Endothelial cell of umbilical vein (primary cell): ENCODE data around the gene DHCR7. TPM values are rescaled to one million over a fixed set of nuclear protein-coding genes. Genes with fewer than 3 reads are reported as not detected.

Experiments used
- BruUV-seq: library from RNA; stranded (reverse); fragments of 400-500 nt; replicated peaks from 2 replicates; lab custom pipeline; 2021; lab: Mats Ljungman, UMichigan
- CTCF ChIA-PET: fragments of 300-600, 350-600 bp; sonication (Branson Sonifier 250); formaldehyde crosslinking; loops from one replicate; lab custom pipeline; 2021; ENCODE audit warnings: antibody characterized with exemption, inconsistent platforms; lab: Charles Lee
- POLR2A ChIA-PET: fragments of 300-600, 350-600 bp; sonication (Branson Sonifier 250); formaldehyde crosslinking; loops from one replicate; lab custom pipeline; 2021; ENCODE audit warnings: antibody characterized with exemption, inconsistent platforms; lab: Charles Lee
- DNase-seq: peaks from one replicate; pipeline ENCODE4 v3.0.0-alpha.2; 2011; ENCODE audit warnings: low read depth, low spot score
- FAIRE-seq: peaks from 2 replicates; lab custom pipeline; 2011; peaks lifted over from hg19 to GRCh38; lab: Jason Lieb, UNC
- H2AFZ ChIP-seq: 2 replicates; pipeline ENCODE4 v1.6.0; 2012; ENCODE audit warnings: low read depth, low read length, control low read depth, inconsistent platforms
- H3K27ac ChIP-seq: 2 replicates; pipeline ENCODE4 v1.5.1; 2011; ENCODE audit warnings: low read depth, mild to moderate bottlenecking, control low read depth, low read length, moderate library complexity; ENCODE audit not compliant: insufficient read depth
- H3K27me3 ChIP-seq, 2 experiments: 2 replicates each; pipeline versions ENCODE4 v1.6.0 to v1.6.1; 2011; ENCODE audit warnings: low read length in 2 of 2, mixed read lengths in 1 of 2; ENCODE audit not compliant: control insufficient read depth in 2 of 2, insufficient read depth in 2 of 2
- H3K36me3 ChIP-seq, 2 experiments: 2 replicates in 1 of 2; 3 replicates in 1 of 2; pipeline ENCODE4 v1.5.1; 2011; ENCODE audit warnings: low read length in 2 of 2, mild to moderate bottlenecking in 1 of 2, moderate library complexity in 1 of 2; ENCODE audit not compliant: control insufficient read depth in 2 of 2, insufficient read depth in 2 of 2; ENCODE audit errors: extremely low read depth in 1 of 2
- H3K4me1 ChIP-seq: 3 replicates; pipeline ENCODE4 v1.5.1; 2011; ENCODE audit warnings: mild to moderate bottlenecking, low read length; ENCODE audit not compliant: control insufficient read depth, insufficient read depth; ENCODE audit errors: extremely low read depth
- H3K4me2 ChIP-seq: 2 replicates; pipeline ENCODE4 v1.6.1; 2011; ENCODE audit warnings: low read length, control low read depth, mixed read lengths; ENCODE audit not compliant: insufficient read depth
- H3K4me3 ChIP-seq, 3 experiments: fragments of 200-600 bp in 1 of 3; sonication (generic), shearing (Covaris generic) in 1 of 3; replicated peaks in 1 of 3; 2 replicates each; pipeline ENCODE4 v1.5.1; 2011 to 2016; ENCODE audit warnings: control low read depth in 3 of 3, low read length in 3 of 3, mild to moderate bottlenecking in 2 of 3, inconsistent platforms in 1 of 3, low read depth in 1 of 3, moderate library complexity in 1 of 3; ENCODE audit not compliant: insufficient read depth in 1 of 3
- H3K79me2 ChIP-seq: 2 replicates; pipeline ENCODE4 v1.6.0; 2012; ENCODE audit warnings: low read length, inconsistent platforms; ENCODE audit not compliant: control insufficient read depth, insufficient read depth
- H3K9ac ChIP-seq: replicated peaks from 2 replicates; pipeline ENCODE3; 2011; ENCODE audit warnings: low read length, control low read depth; ENCODE audit not compliant: insufficient read depth; ENCODE audit errors: extremely low read depth
- H3K9me1 ChIP-seq: replicated peaks from 3 replicates; pipeline ENCODE4 v1.6.0; 2011; ENCODE audit warnings: mild to moderate bottlenecking, low read length; ENCODE audit not compliant: control insufficient read depth, insufficient read depth; ENCODE audit errors: extremely low read depth
- H3K9me3 ChIP-seq: replicated peaks from 2 replicates; pipeline ENCODE4 v1.5.1; 2012; ENCODE audit warnings: low read length, inconsistent platforms; ENCODE audit not compliant: control insufficient read depth, insufficient read depth
- H4K20me1 ChIP-seq: replicated peaks from 2 replicates; pipeline ENCODE3; 2011; ENCODE audit warnings: mild to moderate bottlenecking, low read length; ENCODE audit not compliant: control insufficient read depth, insufficient read depth; ENCODE audit errors: extremely low read depth
- CTCF ChIP-seq, 2 donors: IDR thresholded peaks; 1 replicate in 1 of 2; 2 replicates in 1 of 2; pipeline ENCODE4 v1.5.1; 2011; ENCODE audit warnings: low read length in 2 of 2, mild to moderate bottlenecking in 2 of 2, moderate library complexity in 2 of 2, control low read depth in 1 of 2, inconsistent platforms in 1 of 2, low read depth in 1 of 2; ENCODE audit not compliant: insufficient read depth in 1 of 2; ENCODE audit errors: extremely low read depth in 1 of 2
- EZH2 ChIP-seq: IDR thresholded peaks from 2 replicates; pipeline ENCODE4 v1.6.1; 2012; ENCODE audit warnings: borderline replicate concordance, low read depth, mild to moderate bottlenecking, moderate library complexity, low read length, inconsistent platforms; ENCODE audit not compliant: severe bottlenecking
- FOS ChIP-seq: IDR thresholded peaks from 2 replicates; pipeline ENCODE4 v1.6.1; 2011; ENCODE audit warnings: mild to moderate bottlenecking, low read length, moderate library complexity, borderline replicate concordance; ENCODE audit not compliant: insufficient read depth
- GATA2 ChIP-seq: IDR thresholded peaks from 2 replicates; pipeline ENCODE4 v1.7.0; 2011; ENCODE audit warnings: low read depth, mild to moderate bottlenecking, moderate library complexity, mixed read lengths, low read length; ENCODE audit not compliant: insufficient read length, insufficient read depth
- JUN ChIP-seq: IDR thresholded peaks from 2 replicates; pipeline ENCODE4 v1.6.1; 2011; ENCODE audit warnings: borderline replicate concordance, low read depth; ENCODE audit not compliant: insufficient read length, insufficient read depth
- MYC ChIP-seq: IDR thresholded peaks from one replicate; pipeline ENCODE4 v1.6.1; 2011; ENCODE audit warnings: mild to moderate bottlenecking, low read depth, low read length
- dilution Hi-C: fragments of 300-500 bp; cut with MboI; formaldehyde crosslinking; loops from one replicate; pipeline ENCODE4 v1.15.0; 2019; ENCODE audit warnings: low sequenced_read_pairs; ENCODE audit not compliant: extremely low pct_ligation_motif_present
- intact Hi-C: fragments of 100-400 bp; cut with micrococcal nuclease; formaldehyde crosslinking; loops from one replicate; pipeline ENCODE4 v1.10.0; 2022
- polyA plus RNA-seq, 4 experiments: library from polyadenylated mRNA; depleted of rRNA in 3 of 4; stranded (reverse) in 3 of 4; unstranded in 1 of 4; fragments of >200 nt; gene quantifications; 2 replicates each; pipeline versions ENCODE4 v1.2.1 to v1.2.3, GENCODE V29; 2011 to 2012; ENCODE audit warnings: missing spikeins in 1 of 4
- total RNA-seq: library from RNA; stranded (reverse); gene quantifications from 2 replicates; pipeline ENCODE4 v1.2.3, GENCODE V29; 2021
- TF ChIP-seq, protein P1 (sequence below): IDR thresholded peaks from 2 replicates; pipeline ENCODE4 v1.6.1; 2011; ENCODE audit not compliant: insufficient read depth, insufficient read length

The DHCR7 gene
- total and polyA plus RNA-seq, 2 donors (not counting 3 experiments of a cell fraction or from before 2014, with no cell fraction given) = 171 to 175 TPM

DNA sequence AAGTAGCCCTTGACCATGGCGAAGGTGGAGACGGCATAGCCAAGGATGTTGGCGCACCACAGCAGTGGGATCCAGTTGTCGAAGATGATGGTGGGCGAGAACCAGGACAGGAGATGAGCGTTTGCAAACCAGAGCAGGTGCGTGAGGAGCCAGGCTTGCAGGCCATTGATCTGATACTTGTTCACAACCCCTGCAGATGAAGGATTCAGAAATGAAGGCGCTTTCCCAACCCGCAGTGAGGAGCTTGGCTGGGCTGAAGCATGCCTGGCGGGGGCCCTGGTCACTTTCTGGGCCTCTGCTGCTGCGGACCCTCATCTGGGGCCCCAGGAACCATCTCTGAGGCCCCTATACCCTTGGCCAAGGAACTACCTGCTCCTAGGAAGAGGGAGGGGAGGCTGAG lies 6.9 kb downstream of the DHCR7 start:
- Histone ChIP-seq H3K4me2 (no peak overlapping the region), H3K27me3 (no peaks in the 10 kb centered on the region), H3K4me3 (no peak overlapping the region), H3K9me3 (no peaks in the 10 kb centered on the region), H3K4me1 (no peaks in the 10 kb centered on the region), H3K79me2 (peaks cover 5% of the 10 kb centered on the region), H4K20me1 (no peaks in the 10 kb centered on the region), H3K36me3 (peaks cover 12 to 49% of the 10 kb centered on the region in 2 experiments), H3K9ac (no peak overlapping the region), H2AFZ (no peak overlapping the region), H3K27ac (no peak overlapping the region), H3K9me1 (no peaks in the 10 kb centered on the region)
- CTCF ChIA-PET = interaction anchor here (2.6 kb wide), 1 partner anchor 122 kb away, joined by 6 read pairs; no protein-coding TSS in a partner anchor
- no peak for TF ChIP-seq EZH2
- no peak for TF ChIP-seq GATA2
- TF ChIP-seq MYC = no peak
- TF ChIP-seq, protein P1, sequence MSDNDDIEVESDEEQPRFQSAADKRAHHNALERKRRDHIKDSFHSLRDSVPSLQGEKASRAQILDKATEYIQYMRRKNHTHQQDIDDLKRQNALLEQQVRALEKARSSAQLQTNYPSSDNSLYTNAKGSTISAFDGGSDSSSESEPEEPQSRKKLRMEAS = no peak
- TF ChIP-seq FOS = no peak
- no peak for TF ChIP-seq JUN
- TF ChIP-seq CTCF (IDR thresholded peaks at IDR 0.05; ENCODE audit: extremely low read depth in 1 of 2, insufficient read depth in 1 of 2, low read depth in 1 of 2, low read length in 2 of 2) = no peak
- intact Hi-C loops = no loop called here
- POLR2A ChIA-PET = no interaction called here
- no TSS peak for BruUV-seq
- DNase-seq (no peak), FAIRE-seq (no peak)
- dilution Hi-C loops = no loop called here
